GM18505 (cell line): ENCODE results near the gene TANC2.

Source experiments
- ATAC-seq: cut with Tn5 transposase; IDR thresholded peaks from one replicate; pipeline ENCODE4 v1.9.1; 2021; ENCODE audit not compliant: unreplicated experiment
- POLR2A ChIP-seq: IDR thresholded peaks from 4 replicates; pipeline ENCODE4 v1.6.1; 2011; ENCODE audit warnings: borderline replicate concordance; ENCODE audit not compliant: insufficient read depth, insufficient read length; ENCODE audit errors: extremely low read depth

Gene TANC2

DNA sequence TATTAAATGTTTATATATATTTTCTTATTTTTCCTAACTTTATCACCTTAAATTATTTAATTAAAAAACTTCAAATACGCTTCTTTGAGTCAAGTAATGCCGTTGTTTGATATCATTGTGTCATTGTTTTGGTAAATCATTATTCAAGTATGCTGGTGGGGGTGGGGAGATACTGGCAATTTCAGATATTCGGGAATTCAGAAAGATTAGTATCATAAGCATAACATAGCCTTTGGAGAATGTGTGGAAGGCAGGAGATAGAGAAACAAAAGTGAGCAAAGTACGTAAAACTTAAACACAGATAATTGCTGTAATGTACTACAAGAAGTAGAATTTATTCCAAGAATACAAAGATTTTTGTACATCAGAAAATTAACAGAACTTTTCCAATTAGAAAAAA, 49.8 kb downstream of the TANC2 start:
- no peak for ATAC-seq
- no peak for TF ChIP-seq POLR2A
